Transverse colon (tissue), 3 donors: ENCODE results near the gene ASPM.

ENCODE experiments used
- CTCF ChIP-seq, 5 experiments: fragments of 200-600 bp in 3 of 5; fragments of 450-650 bp in 2 of 5; sonication (generic) in 3 of 5; IDR thresholded peaks; 1 replicate in 2 of 5; 2 replicates in 3 of 5; pipeline ENCODE4 v1.5.1; 2016 to 2017; ENCODE audit warnings: antibody characterized with exemption in 5 of 5, inconsistent platforms in 3 of 5, mild to moderate bottlenecking in 2 of 5, moderate library complexity in 1 of 5
- EP300 ChIP-seq: sonication (generic); formaldehyde crosslinking; IDR thresholded peaks from one replicate; pipeline ENCODE4 v1.6.1; 2017; ENCODE audit warnings: antibody characterized with exemption, low read depth

GRCh38 chr1:197103300-197103699, 43.2 kb downstream of the ASPM start:
- no peak for TF ChIP-seq CTCF (IDR thresholded peaks at IDR 0.05)
- no peak for TF ChIP-seq EP300
